Measurements from ENCODE around the gene LMF1. TPM values are rescaled to one million over a fixed set of nuclear protein-coding genes. Genes with fewer than 3 reads are reported as not detected.

The LMF1 gene
- total RNA-seq, 1 experiment from 2014 or later = 12.8 TPM

DNA sequence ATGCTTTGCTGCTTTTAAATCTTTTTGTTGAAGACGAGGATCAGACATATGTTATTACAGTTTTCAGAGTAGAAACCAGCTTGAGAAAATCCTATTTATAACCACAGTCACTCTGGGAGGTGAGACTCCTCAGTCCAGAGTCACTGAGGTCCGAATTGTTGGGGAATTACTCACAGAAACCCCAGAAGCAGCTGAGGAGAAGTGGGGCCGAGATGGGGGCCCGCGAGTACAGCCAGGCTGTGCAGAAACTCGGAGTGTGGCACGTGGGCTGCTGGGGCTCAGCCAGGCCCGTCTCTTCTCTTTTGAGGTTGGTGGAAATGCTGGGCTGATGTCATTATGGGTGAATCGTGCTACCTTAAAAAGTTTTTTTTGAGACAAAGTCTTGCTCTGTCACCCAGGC, 155.8 kb downstream of the LMF1 start:
- DNase-seq (ENCODE audit: low read depth, low spot score) (no peak), ATAC-seq (peak; percentile 18; the same call in 1 of the 2 replicates)
- H3K9me2 ChIP-seq (ENCODE audit: insufficient read depth) = no peaks in the 10 kb centered on the region
- peak overlapping the region; percentile 48 for H3K27ac ChIP-seq (ENCODE audit: low read depth, low read length)
- no peaks in the 10 kb centered on the region for H4K20me1 ChIP-seq (ENCODE audit: insufficient read depth)
- intact Hi-C loops (cut with micrococcal nuclease) = loop anchor here (1.0 kb wide), 1 partner anchor 63 kb away; no protein-coding TSS in a partner anchor
- H3K9me3 ChIP-seq (ENCODE audit: control insufficient read depth in 1 of 2, insufficient read depth in 1 of 2, low read depth in 1 of 2, low read length in 2 of 2) = no peaks in the 10 kb centered on the region
- peak overlapping the region; percentile 5 for H3K9ac ChIP-seq (ENCODE audit: low read length)
- H3K4me2 ChIP-seq (ENCODE audit: low read length) = peak overlapping the region; percentile 58
- BruUV-seq (replicated peaks) = no TSS peak
- H3K27me3 ChIP-seq (ENCODE audit: insufficient read depth, low read length) = no peaks in the 10 kb centered on the region
- no peaks in the 10 kb centered on the region for H3K36me3 ChIP-seq (ENCODE audit: control insufficient read depth in 1 of 2, insufficient read depth in 2 of 2, low read length in 2 of 2)
- CTCF ChIA-PET = no interaction called here
- no peak overlapping the region for H2AFZ ChIP-seq (ENCODE audit: low read depth, low read length, poor library complexity, severe bottlenecking)
- POLR2A ChIA-PET = no interaction called here
- no peaks in the 10 kb centered on the region for H3K79me2 ChIP-seq (ENCODE audit: insufficient read depth, low read length)
- RAD21 ChIA-PET (ENCODE audit: low non-redundant PET in 1 of 2, low total read pairs in 2 of 2, uncharacterized antibody in 2 of 2, unreplicated experiment in 2 of 2) = no interaction called here
- TF ChIP-seq, protein P1, sequence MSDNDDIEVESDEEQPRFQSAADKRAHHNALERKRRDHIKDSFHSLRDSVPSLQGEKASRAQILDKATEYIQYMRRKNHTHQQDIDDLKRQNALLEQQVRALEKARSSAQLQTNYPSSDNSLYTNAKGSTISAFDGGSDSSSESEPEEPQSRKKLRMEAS (IDR thresholded peaks at IDR 0.05) = 0 out of 2 replicates have a peak, but pooled peaks have one; percentile 13
- TF ChIP-seq, protein P2, sequence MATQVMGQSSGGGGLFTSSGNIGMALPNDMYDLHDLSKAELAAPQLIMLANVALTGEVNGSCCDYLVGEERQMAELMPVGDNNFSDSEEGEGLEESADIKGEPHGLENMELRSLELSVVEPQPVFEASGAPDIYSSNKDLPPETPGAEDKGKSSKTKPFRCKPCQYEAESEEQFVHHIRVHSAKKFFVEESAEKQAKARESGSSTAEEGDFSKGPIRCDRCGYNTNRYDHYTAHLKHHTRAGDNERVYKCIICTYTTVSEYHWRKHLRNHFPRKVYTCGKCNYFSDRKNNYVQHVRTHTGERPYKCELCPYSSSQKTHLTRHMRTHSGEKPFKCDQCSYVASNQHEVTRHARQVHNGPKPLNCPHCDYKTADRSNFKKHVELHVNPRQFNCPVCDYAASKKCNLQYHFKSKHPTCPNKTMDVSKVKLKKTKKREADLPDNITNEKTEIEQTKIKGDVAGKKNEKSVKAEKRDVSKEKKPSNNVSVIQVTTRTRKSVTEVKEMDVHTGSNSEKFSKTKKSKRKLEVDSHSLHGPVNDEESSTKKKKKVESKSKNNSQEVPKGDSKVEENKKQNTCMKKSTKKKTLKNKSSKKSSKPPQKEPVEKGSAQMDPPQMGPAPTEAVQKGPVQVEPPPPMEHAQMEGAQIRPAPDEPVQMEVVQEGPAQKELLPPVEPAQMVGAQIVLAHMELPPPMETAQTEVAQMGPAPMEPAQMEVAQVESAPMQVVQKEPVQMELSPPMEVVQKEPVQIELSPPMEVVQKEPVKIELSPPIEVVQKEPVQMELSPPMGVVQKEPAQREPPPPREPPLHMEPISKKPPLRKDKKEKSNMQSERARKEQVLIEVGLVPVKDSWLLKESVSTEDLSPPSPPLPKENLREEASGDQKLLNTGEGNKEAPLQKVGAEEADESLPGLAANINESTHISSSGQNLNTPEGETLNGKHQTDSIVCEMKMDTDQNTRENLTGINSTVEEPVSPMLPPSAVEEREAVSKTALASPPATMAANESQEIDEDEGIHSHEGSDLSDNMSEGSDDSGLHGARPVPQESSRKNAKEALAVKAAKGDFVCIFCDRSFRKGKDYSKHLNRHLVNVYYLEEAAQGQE (IDR thresholded peaks at IDR 0.05; ENCODE audit: low read depth) = no peak
- peaks cover 24 to 31% of the 10 kb centered on the region in 2 experiments for H3K4me1 ChIP-seq (ENCODE audit: control insufficient read depth in 1 of 2, insufficient read depth in 2 of 2, low read length in 2 of 2)
- H3K4me3 ChIP-seq (replicated peaks in 1 of 2; ENCODE audit: low read depth in 1 of 2, low read length in 2 of 2) = no peak overlapping the region

DNA sequence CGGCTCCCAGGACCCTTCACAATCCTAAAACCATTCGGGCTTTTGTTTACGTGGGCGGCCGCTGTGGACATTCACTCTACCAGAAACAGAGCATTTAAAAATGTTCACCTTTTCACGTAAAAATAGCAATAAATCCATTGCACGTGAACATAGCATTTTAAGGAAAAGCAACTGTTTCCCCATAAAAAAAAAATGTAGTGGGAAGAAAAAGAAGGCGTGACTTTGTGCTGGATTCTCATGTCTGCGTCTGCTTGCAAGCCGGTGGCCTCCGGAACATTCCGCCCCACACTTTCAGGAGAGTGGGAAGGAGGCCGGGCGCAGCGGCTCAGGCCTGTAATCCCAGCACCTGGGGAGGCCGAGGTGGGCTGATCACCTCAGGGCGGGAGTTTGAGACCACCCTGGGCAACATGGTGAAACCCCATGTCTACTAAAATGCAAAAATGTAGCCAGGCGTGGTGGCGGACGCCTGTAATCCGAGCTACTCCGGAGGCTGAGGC, 156.8 kb downstream of the LMF1 start:
- H4K20me1 ChIP-seq (ENCODE audit: insufficient read depth) = no peaks in the 10 kb centered on the region
- DNase-seq (ENCODE audit: low read depth, low spot score) (no peak), ATAC-seq (no peak)
- H3K9ac ChIP-seq (ENCODE audit: low read length) = no peak overlapping the region
- ChIA-PET CTCF (no interaction called here), POLR2A (no interaction called here), RAD21 (ENCODE audit: low non-redundant PET in 1 of 2, low total read pairs in 2 of 2, uncharacterized antibody in 2 of 2, unreplicated experiment in 2 of 2) (no interaction called here)
- intact Hi-C loops (cut with micrococcal nuclease) = loop anchor here (1.0 kb wide), 2 partner anchors 64 to 241 kb away; no protein-coding TSS in a partner anchor
- peak overlapping the region; percentile 32 for H3K4me2 ChIP-seq (ENCODE audit: low read length)
- peaks cover 24 to 31% of the 10 kb centered on the region in 2 experiments for H3K4me1 ChIP-seq (ENCODE audit: control insufficient read depth in 1 of 2, insufficient read depth in 2 of 2, low read length in 2 of 2)
- H3K9me3 ChIP-seq (ENCODE audit: control insufficient read depth in 1 of 2, insufficient read depth in 1 of 2, low read depth in 1 of 2, low read length in 2 of 2) = no peaks in the 10 kb centered on the region; a peak in 1 of 4 replicates
- no peak overlapping the region for H3K4me3 ChIP-seq (replicated peaks in 1 of 2; ENCODE audit: low read depth in 1 of 2, low read length in 2 of 2)
- H3K27me3 ChIP-seq (ENCODE audit: insufficient read depth, low read length) = no peaks in the 10 kb centered on the region
- no peaks in the 10 kb centered on the region for H3K36me3 ChIP-seq (ENCODE audit: control insufficient read depth in 1 of 2, insufficient read depth in 2 of 2, low read length in 2 of 2)
- 0 out of 2 replicates have a peak overlapping the region, but pooled peaks have one; percentile 17 for H3K27ac ChIP-seq (ENCODE audit: low read depth, low read length)
- TF ChIP-seq, protein P3, sequence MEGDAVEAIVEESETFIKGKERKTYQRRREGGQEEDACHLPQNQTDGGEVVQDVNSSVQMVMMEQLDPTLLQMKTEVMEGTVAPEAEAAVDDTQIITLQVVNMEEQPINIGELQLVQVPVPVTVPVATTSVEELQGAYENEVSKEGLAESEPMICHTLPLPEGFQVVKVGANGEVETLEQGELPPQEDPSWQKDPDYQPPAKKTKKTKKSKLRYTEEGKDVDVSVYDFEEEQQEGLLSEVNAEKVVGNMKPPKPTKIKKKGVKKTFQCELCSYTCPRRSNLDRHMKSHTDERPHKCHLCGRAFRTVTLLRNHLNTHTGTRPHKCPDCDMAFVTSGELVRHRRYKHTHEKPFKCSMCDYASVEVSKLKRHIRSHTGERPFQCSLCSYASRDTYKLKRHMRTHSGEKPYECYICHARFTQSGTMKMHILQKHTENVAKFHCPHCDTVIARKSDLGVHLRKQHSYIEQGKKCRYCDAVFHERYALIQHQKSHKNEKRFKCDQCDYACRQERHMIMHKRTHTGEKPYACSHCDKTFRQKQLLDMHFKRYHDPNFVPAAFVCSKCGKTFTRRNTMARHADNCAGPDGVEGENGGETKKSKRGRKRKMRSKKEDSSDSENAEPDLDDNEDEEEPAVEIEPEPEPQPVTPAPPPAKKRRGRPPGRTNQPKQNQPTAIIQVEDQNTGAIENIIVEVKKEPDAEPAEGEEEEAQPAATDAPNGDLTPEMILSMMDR (IDR thresholded peaks at IDR 0.05 in 2 of 3, conservative IDR thresholded peaks at IDR 0.05 in 1 of 3; ENCODE audit: borderline replicate concordance in 1 of 3, insufficient read depth in 1 of 3, low read depth in 2 of 3, low read length in 2 of 3) = peak in 1 of 3 experiments; percentile 2; a peak in 2 of 6 replicates
- TF ChIP-seq EZH2 (IDR thresholded peaks at IDR 0.05) = no peak
- no peak for TF ChIP-seq SP1 (IDR thresholded peaks at IDR 0.05; ENCODE audit: low read depth)
- no peak for TF ChIP-seq SIN3A (IDR thresholded peaks at IDR 0.05; ENCODE audit: low read depth)
- no peaks in the 10 kb centered on the region for H3K79me2 ChIP-seq (ENCODE audit: insufficient read depth, low read length)
- no TSS peak for BruUV-seq (replicated peaks)
- no peaks in the 10 kb centered on the region for H3K9me2 ChIP-seq (ENCODE audit: insufficient read depth)
- H2AFZ ChIP-seq (ENCODE audit: low read depth, low read length, poor library complexity, severe bottlenecking) = no peak overlapping the region

All from HCT116 (cell line).